ENCODE data around the gene RHOD. TPM values are rescaled to one million over a fixed set of nuclear protein-coding genes. Genes with fewer than 3 reads are reported as not detected.

Gene RHOD
- polyA plus RNA-seq, 1 experiment: 12.9 TPM

GRCh38 chr11:67114275-67114896, 57.7 kb downstream of the RHOD start:
- DNase-seq (ENCODE audit: low read depth, low spot score): no peak
- ChIA-PET POLR2A (no interaction called here), CTCF (interaction anchor here (0.6 kb wide), 1 partner anchor 451 kb away, joined by 3 read pairs; no protein-coding TSS in a partner anchor)
- H3K27me3 ChIP-seq (ENCODE audit: control insufficient read depth, insufficient read depth, low read length): peaks cover 2% of the 10 kb centered on the region
- no peak overlapping the region for H3K27ac ChIP-seq (ENCODE audit: low read depth, low read length)
- H3K9me3 ChIP-seq (ENCODE audit: control insufficient read depth, insufficient read depth, low read length): no peaks in the 10 kb centered on the region
- no peak for TF ChIP-seq CTCF (IDR thresholded peaks at IDR 0.05; ENCODE audit: low read depth, low read length)
- no peak overlapping the region for H3K4me3 ChIP-seq (ENCODE audit: low read depth, low read length)

GRCh38 chr11:67116758-67117105, 60.1 kb downstream of the RHOD start:
- ChIA-PET CTCF (no interaction called here), POLR2A (no interaction called here)
- Histone ChIP-seq H3K27ac (ENCODE audit: low read depth, low read length) (no peak overlapping the region), H3K4me3 (ENCODE audit: low read depth, low read length) (no peak overlapping the region), H3K27me3 (ENCODE audit: control insufficient read depth, insufficient read depth, low read length) (no peaks in the 10 kb centered on the region), H3K9me3 (ENCODE audit: control insufficient read depth, insufficient read depth, low read length) (no peaks in the 10 kb centered on the region)
- no peak for DNase-seq (ENCODE audit: low read depth, low spot score)
- no peak for TF ChIP-seq CTCF (IDR thresholded peaks at IDR 0.05; ENCODE audit: low read depth, low read length)

GRCh38 chr11:67117176-67117575, 60.5 kb downstream of the RHOD start:
- Histone ChIP-seq H3K9me3 (ENCODE audit: control insufficient read depth, insufficient read depth, low read length) (no peaks in the 10 kb centered on the region), H3K4me3 (ENCODE audit: low read depth, low read length) (no peak overlapping the region), H3K27ac (ENCODE audit: low read depth, low read length) (no peak overlapping the region), H3K27me3 (ENCODE audit: control insufficient read depth, insufficient read depth, low read length) (no peaks in the 10 kb centered on the region)
- DNase-seq (ENCODE audit: low read depth, low spot score): no peak
- CTCF ChIA-PET: no interaction called here
- TF ChIP-seq CTCF (IDR thresholded peaks at IDR 0.05; ENCODE audit: low read depth, low read length): no peak
- POLR2A ChIA-PET: no interaction called here

- Histone ChIP-seq H3K27ac (ENCODE audit: low read depth, low read length) (no peak overlapping the region), H3K9me3 (ENCODE audit: control insufficient read depth, insufficient read depth, low read length) (no peaks in the 10 kb centered on the region), H3K4me3 (ENCODE audit: low read depth, low read length) (no peak overlapping the region), H3K27me3 (ENCODE audit: control insufficient read depth, insufficient read depth, low read length) (no peaks in the 10 kb centered on the region)
- DNase-seq (ENCODE audit: low read depth, low spot score): no peak
- no peak for TF ChIP-seq CTCF (IDR thresholded peaks at IDR 0.05; ENCODE audit: low read depth, low read length)
- ChIA-PET CTCF (no interaction called here), POLR2A (no interaction called here)
Observed at GRCh38 chr11:67117672-67118180, 61.1 kb downstream of the RHOD start.

GRCh38 chr11:67118181-67118766, 61.6 kb downstream of the RHOD start:
- DNase-seq (ENCODE audit: low read depth, low spot score): no peak
- H3K27ac ChIP-seq (ENCODE audit: low read depth, low read length): peak overlapping the region; percentile 65
- TF ChIP-seq CTCF (IDR thresholded peaks at IDR 0.05; ENCODE audit: low read depth, low read length): no peak
- no peak overlapping the region for H3K4me3 ChIP-seq (ENCODE audit: low read depth, low read length)
- POLR2A ChIA-PET: interaction anchor here (1.0 to 1.4 kb wide), 2 partner anchors 39 to 122 kb away, joined by 4 to 12 read pairs; no protein-coding TSS in a partner anchor
- no peaks in the 10 kb centered on the region for H3K27me3 ChIP-seq (ENCODE audit: control insufficient read depth, insufficient read depth, low read length)
- H3K9me3 ChIP-seq (ENCODE audit: control insufficient read depth, insufficient read depth, low read length): no peaks in the 10 kb centered on the region
- CTCF ChIA-PET: interaction anchor here (1.0 kb wide), 2 partner anchors 9 to 49 kb away, joined by 3 to 4 read pairs; no protein-coding TSS in a partner anchor

Data from AG04450 (cell line).